H1 (cell line): ENCODE results near the gene RNPS1.

Experiments used
- CHD1 ChIP-seq: IDR thresholded peaks from 2 replicates; pipeline ENCODE4 v1.6.1; 2012; ENCODE audit warnings: low read depth, low read length, improper control_type of control experiment
- JUN ChIP-seq: IDR thresholded peaks from 2 replicates; pipeline ENCODE4 v1.6.1; 2011; ENCODE audit warnings: low read depth, mild to moderate bottlenecking, improper control_type of control experiment, low read length
- RNF2 ChIP-seq: fragments of 200-900, 300-1000 bp; sonication (generic); IDR thresholded peaks from 2 replicates; pipeline ENCODE4 v1.7.1; 2016; ENCODE audit warnings: borderline replicate concordance, low read depth, mild to moderate bottlenecking, antibody characterized with exemption, low read length; ENCODE audit not compliant: poor library complexity, severe bottlenecking; ENCODE audit errors: missing control alignments
- SP2 ChIP-seq: IDR thresholded peaks from 2 replicates; pipeline ENCODE4 v1.6.1; 2012; ENCODE audit warnings: mild to moderate bottlenecking, low read length, inconsistent platforms
- ZNF274 ChIP-seq: IDR thresholded peaks from 2 replicates; pipeline ENCODE4 v1.7.0; 2012; ENCODE audit warnings: low read length, borderline replicate concordance; ENCODE audit errors: extremely low read depth

GRCh38 chr16:2280981-2281542 is 13.1 kb upstream of the RNPS1 start:
- TF ChIP-seq ZNF274 (no peak), JUN (no peak), CHD1 (no peak), SP2 (no peak), RNF2 (no peak)
